ENCODE data around the gene HSD17B2. TPM values are rescaled to one million over a fixed set of nuclear protein-coding genes. Genes with fewer than 3 reads are reported as not detected.
A peak's percentile ranks its signal among the peaks of the same experiment; 100 is the strongest.

Gene HSD17B2
- total and polyA plus RNA-seq, 8 donors, result 8.0 to 66.9 (median 20.8) TPM

DNA sequence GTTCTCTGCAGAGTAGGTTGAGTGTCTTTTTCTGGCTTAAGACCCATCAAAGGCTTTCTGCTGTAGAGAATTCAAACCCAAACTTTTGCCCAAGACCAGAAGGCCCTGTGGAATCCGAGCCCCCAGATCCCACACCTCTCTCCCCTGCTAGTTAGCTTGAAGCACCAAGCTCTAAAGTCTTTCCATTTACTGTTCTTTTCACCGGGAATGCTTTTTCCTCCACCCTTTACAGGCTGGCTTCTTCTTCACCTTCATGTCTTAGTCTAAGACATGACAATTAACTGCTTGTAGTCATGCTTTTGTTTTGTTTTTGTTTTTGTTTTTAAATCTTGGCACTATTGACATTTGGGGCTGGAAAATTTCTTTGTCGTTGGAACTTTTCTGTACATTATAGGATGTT lies 15.5 kb downstream of the HSD17B2 start:
- Histone ChIP-seq H3K27ac (peak overlapping the region in 3 of 4 donors; percentile 20 to 40 (median 33)), H3K4me3 (no peak overlapping the region), H3K27me3 (no peaks in the 10 kb centered on the region), H3K36me3 (no peaks in the 10 kb centered on the region), H3K9me3 (no peaks in the 10 kb centered on the region), H3K4me1 (peaks cover 21 to 42% (median 33%) of the 10 kb centered on the region in 3 donors)
- intact Hi-C loops (cut with DNase I), result no loop called here
- TF ChIP-seq, protein P1, sequence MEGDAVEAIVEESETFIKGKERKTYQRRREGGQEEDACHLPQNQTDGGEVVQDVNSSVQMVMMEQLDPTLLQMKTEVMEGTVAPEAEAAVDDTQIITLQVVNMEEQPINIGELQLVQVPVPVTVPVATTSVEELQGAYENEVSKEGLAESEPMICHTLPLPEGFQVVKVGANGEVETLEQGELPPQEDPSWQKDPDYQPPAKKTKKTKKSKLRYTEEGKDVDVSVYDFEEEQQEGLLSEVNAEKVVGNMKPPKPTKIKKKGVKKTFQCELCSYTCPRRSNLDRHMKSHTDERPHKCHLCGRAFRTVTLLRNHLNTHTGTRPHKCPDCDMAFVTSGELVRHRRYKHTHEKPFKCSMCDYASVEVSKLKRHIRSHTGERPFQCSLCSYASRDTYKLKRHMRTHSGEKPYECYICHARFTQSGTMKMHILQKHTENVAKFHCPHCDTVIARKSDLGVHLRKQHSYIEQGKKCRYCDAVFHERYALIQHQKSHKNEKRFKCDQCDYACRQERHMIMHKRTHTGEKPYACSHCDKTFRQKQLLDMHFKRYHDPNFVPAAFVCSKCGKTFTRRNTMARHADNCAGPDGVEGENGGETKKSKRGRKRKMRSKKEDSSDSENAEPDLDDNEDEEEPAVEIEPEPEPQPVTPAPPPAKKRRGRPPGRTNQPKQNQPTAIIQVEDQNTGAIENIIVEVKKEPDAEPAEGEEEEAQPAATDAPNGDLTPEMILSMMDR (IDR thresholded peaks at IDR 0.05), result no peak
- WGBS, 2 donors, result 22% methylated on average over 3 of the region's 3 CpGs
- FAIRE-seq (no peak), ATAC-seq (peak in 2 of 4 donors; percentile 5 to 51), DNase-seq (no peak)

DNA sequence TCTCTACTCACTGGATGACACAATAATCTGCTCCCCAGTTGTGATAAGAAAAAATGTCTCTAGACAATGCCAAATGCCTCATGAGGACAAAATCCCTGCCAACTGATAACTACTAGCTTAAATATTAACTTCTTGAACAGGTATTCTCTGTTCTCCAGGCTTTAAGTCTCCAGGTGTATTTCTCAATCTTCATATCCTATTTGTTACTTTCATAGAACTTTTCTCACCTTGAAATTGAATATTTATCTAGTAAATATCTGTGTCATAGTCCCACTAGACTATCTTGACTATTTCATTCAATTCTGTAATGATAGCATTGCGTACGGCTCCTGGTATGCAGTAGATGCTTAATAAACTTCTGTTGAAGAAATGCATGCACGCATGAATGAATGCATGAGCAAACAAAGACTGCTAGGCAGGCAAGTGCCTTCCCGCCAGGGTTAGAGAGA lies 15.9 kb downstream of the HSD17B2 start:
- TF ChIP-seq, protein P1 (IDR thresholded peaks at IDR 0.05), result no peak
- intact Hi-C loops (cut with DNase I), result no loop called here
- H3K4me1 ChIP-seq, result peaks cover 21 to 44% (median 35%) of the 10 kb centered on the region in 3 donors
- WGBS, 2 donors, result 11 to 13% methylated on average over 4 of the region's 4 CpGs
- FAIRE-seq (no peak), ATAC-seq (peak; percentile 74 to 86 (median 80)), DNase-seq (no peak)
- no peaks in the 10 kb centered on the region for H3K36me3 ChIP-seq
- peak overlapping the region in 3 of 4 donors; percentile 6 to 40 (median 20) for H3K27ac ChIP-seq
- no peaks in the 10 kb centered on the region for H3K9me3 ChIP-seq
- H3K27me3 ChIP-seq, result no peaks in the 10 kb centered on the region
- H3K4me3 ChIP-seq, result no peak overlapping the region

DNA sequence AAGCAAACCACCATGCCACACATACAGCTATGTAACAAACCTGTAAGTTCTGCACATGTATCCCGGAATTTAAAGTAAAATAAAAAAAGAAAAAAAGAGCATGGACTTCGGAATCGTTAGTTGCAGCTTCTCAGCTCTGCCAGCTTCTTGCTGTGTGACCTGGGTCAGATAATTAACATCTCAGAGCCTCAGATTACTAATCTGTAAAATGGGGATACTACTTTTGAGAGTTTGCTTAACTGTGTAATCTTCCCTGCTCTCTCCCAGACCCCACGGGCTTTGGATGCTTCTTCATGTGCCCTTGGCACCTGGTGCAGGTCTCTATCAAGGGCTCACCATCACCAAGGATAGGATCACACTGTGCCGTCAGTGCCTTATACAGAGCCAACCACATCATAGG lies 16.6 kb downstream of the HSD17B2 start:
- Histone ChIP-seq H3K9me3 (no peaks in the 10 kb centered on the region), H3K27me3 (no peaks in the 10 kb centered on the region), H3K36me3 (no peaks in the 10 kb centered on the region), H3K4me1 (peaks cover 25 to 44% (median 40%) of the 10 kb centered on the region in 3 donors), H3K4me3 (no peak overlapping the region), H3K27ac (peak overlapping the region in 2 of 4 donors; percentile 6 to 40)
- intact Hi-C loops (cut with DNase I), result no loop called here
- ATAC-seq (no peak), FAIRE-seq (no peak), DNase-seq (no peak)
- TF ChIP-seq, protein P1 (IDR thresholded peaks at IDR 0.05), result no peak
- WGBS, 2 donors, result 55 to 63% methylated on average over 5 of the region's 5 CpGs

DNA sequence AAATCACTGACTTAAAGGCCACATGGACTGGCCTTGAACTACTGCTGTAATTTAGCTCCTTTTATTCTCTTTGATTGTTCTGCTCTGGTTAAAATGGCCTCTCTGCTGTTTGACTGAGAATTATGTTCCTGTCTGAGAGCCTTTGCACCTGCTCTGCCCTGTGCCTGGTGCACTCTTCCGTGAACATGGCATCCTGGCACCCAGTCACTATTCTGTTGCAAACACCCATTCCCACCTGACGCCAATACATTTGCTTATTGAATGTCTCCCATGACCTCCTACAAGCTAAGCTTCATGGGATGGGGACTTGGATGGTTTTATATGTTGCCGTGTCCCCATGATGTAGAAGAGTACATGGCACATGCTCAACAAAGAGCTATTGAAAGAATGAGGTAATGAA lies 20.1 kb downstream of the HSD17B2 start:
- peak overlapping the region in 1 of 4 donors; percentile 56 for H3K27ac ChIP-seq
- 76 to 79% methylated on average over 3 of the region's 3 CpGs for WGBS, 2 donors
- TF ChIP-seq, protein P1 (IDR thresholded peaks at IDR 0.05), result no peak
- no peaks in the 10 kb centered on the region for H3K27me3 ChIP-seq
- ATAC-seq (no peak), DNase-seq (no peak), FAIRE-seq (no peak)
- H3K4me3 ChIP-seq, result no peak overlapping the region
- H3K9me3 ChIP-seq, result no peaks in the 10 kb centered on the region
- H3K4me1 ChIP-seq, result peaks cover 28 to 36% (median 28%) of the 10 kb centered on the region in 3 donors
- intact Hi-C loops (cut with DNase I), result no loop called here
- H3K36me3 ChIP-seq, result no peaks in the 10 kb centered on the region

DNA sequence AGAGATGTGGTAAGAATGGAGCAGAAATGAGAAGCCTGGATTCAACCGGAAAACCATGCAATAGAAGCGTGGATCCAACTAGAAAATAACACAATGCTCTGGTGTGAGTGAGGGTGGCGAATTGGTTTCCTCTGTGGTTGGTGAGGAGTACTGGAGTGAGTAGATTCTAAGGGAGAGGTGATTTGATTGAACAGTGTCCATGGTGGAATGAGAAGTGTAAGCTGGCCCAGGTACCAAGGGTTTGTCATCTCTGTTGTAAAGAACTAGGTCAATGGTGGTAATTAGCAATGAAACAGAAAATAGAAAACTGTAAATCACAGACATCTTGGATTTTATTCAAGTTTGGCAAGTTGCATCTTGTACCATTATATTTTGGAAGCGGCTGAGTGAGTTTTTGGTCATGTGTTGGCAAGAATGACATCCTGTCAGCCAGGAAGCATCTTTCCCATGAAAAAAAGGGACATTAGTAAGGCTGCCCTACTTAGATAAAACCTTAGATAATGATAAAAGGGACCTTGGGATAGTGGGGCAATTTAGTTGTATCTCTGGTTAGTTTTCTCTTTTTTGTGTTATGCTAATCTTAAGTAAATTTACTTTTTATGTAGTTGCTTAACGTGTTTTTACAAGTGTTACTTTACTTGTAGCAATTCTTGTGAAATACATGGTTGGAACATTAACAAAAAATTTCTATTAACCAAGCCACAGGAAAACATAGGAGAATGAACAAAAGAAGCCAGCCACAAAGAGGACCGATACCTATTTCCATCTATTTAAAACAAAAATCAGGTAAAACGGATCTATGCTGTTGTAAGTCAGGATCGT lies 20.9 kb downstream of the HSD17B2 start:
- no peak for FAIRE-seq
- ATAC-seq, result peak; percentile 57 to 67 (median 59)

More for the DNA sequence above, 20.9 kb downstream of the HSD17B2 start:
- Histone ChIP-seq H3K36me3 (no peaks in the 10 kb centered on the region), H3K9me3 (no peaks in the 10 kb centered on the region), H3K4me3 (no peak overlapping the region), H3K27ac (peak overlapping the region in 3 of 4 donors; percentile 13 to 56 (median 24)), H3K27me3 (no peaks in the 10 kb centered on the region), H3K4me1 (peaks cover 23 to 29% (median 23%) of the 10 kb centered on the region in 3 donors)
- TF ChIP-seq, protein P1 (IDR thresholded peaks at IDR 0.05), result no peak
- DNase-seq, result no peak
- WGBS, 2 donors, result 37 to 39% methylated on average over 8 of the region's 8 CpGs
- intact Hi-C loops (cut with DNase I), result no loop called here
